ENCODE results near the gene RETREG2. TPM values are rescaled to one million over a fixed set of nuclear protein-coding genes. Genes with fewer than 3 reads are reported as not detected.

RETREG2 gene
- polyA plus RNA-seq, 3 donors: 113 to 119 (median 113) TPM

DNA sequence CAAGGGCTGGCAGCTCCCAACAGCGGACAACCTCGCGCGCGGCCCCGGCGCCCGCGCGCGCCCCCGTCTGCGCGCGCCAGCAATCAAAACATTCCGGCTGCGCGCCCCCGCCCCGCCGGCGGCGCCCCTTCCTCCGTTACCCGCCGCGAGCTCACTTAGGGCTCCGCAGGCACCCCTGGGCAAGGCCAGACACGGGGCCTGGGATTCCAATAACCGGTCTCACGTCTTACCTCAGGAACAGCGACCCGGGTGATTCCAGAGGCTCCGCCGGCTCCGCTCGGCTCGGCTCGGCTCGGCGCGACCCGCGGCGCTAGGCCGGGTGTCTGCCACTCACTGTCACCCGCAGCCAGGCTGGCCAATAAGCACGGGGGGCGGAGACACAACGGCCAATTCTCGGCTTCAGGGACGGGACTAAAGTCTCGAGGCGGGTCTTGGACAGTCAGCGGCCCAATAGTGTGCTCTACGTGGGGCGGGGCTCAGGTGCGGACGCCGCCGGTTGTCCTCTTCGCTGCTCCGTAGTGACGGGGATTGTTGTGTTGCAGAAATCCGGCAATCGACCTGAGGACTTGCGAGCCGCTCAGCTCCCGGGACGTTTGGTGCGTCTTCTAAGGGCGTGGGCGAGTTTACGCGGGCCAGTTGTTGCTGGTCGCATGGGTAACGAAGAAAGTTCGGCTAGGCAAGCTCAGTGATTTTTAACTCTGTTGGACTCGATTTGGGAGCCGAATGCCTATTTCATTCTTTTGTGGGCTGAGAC is 51.4 kb downstream of the RETREG2 start, which contains the start of the genes ANKZF1 and ATG9A:
ANKZF1 (plus strand) TSS at position 502 of the 754 bp plus-strand sequence. CDS start 452 bp downstream, outside the sequence.
ATG9A (minus strand) TSS at position 332 of the 754 bp plus-strand sequence. CDS start 1,612 bp downstream, outside the sequence.
- DNase-seq: peak; percentile 99

DNA sequence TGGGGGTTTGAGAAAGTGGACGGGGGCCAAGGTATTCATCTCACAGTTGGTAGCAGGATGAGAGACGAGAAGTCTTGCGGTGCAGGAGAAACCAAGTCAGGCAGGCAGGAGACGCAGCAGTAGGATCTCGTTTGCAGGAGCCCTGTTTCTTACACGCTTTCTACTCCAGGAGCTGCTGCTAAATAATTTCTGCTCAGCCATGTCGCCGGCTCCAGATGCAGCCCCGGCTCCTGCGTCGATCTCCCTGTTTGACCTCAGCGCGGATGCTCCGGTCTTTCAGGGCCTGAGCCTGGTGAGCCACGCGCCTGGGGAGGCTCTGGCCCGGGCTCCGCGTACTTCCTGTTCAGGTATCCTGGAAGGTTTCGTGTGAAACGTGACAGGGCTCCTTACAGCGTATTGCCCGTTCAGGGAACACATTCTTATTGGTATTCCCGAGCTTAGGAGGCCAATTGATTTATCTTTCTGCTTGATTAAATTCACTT is 52.0 kb downstream of the RETREG2 start:
- DNase-seq: no peak

DNA sequence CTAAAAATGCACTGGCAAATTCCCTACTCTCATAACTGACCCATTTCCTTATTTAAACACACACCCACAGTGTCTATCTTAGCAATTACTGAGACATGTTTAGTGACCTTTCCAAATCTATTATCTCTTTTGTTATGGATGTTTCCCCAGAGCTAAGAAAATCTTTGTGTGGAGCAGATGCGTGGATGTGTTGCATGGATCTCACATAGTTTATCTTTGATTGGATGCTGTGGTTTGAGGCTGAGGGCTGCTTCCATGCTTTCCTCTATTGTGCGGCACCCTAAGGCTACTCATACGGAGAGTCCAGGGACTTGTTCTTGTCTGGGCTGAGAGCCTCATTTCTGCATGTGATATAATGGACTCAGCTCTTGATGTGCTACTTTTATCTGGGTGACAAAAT is 56.3 kb downstream of the RETREG2 start:
- DNase-seq: no peak

Other genes starting within 250 kb of the RETREG2 start
- gene CDK5R2, start 218.6 kb upstream of the RETREG2 start, polyA plus RNA-seq (ENCODE audit: insufficient read length in 3 of 3): under 1 TPM in 1 of 3 donors, not detected in 2; 0.13 TPM
- under 1 TPM in 1 of 3 donors, not detected in 2; 0.17 TPM for gene FEV, start 193.1 kb upstream of the RETREG2 start, polyA plus RNA-seq (ENCODE audit: insufficient read length in 3 of 3)
- not detected for gene CRYBA2, start 184.9 kb upstream of the RETREG2 start, polyA plus RNA-seq (ENCODE audit: insufficient read length in 3 of 3)
- 1 to 10 TPM in 1 of 3 donors, under 1 TPM in 2; 0.07 to 1.1 (median 0.56) TPM for gene CFAP65, start 136.8 kb upstream of the RETREG2 start, polyA plus RNA-seq (ENCODE audit: insufficient read length in 3 of 3)
- 1 to 10 TPM; 2.0 to 3.2 (median 2.0) TPM for gene IHH, start 117.4 kb upstream of the RETREG2 start, polyA plus RNA-seq (ENCODE audit: insufficient read length in 3 of 3)
- 10 to 100 TPM; 17.6 to 21.4 (median 19.6) TPM for gene NHEJ1, start 17.5 kb upstream of the RETREG2 start, polyA plus RNA-seq (ENCODE audit: insufficient read length in 3 of 3)
- gene SLC23A3, start 8.2 kb upstream of the RETREG2 start, polyA plus RNA-seq (ENCODE audit: insufficient read length in 3 of 3): 10 to 100 TPM; 23.5 to 29.0 (median 25.1) TPM
- 10 to 100 TPM; 71.7 to 79.7 (median 78.6) TPM for gene CNPPD1, start 1.4 kb upstream of the RETREG2 start, polyA plus RNA-seq (ENCODE audit: insufficient read length in 3 of 3)
- gene ZFAND2B, start 28.5 kb downstream of the RETREG2 start, polyA plus RNA-seq (ENCODE audit: insufficient read length in 3 of 3): 10 to 100 TPM; 40.9 to 51.8 (median 49.4) TPM
- 10 to 100 TPM; 37.9 to 47.3 (median 44.8) TPM for gene ABCB6, start 40.7 kb downstream of the RETREG2 start, polyA plus RNA-seq (ENCODE audit: insufficient read length in 3 of 3)
- 10 to 100 TPM; 45.2 to 48.4 (median 46.3) TPM for gene ATG9A, start 51.4 kb downstream of the RETREG2 start, polyA plus RNA-seq (ENCODE audit: insufficient read length in 3 of 3)
- gene ANKZF1, start 51.5 kb downstream of the RETREG2 start, polyA plus RNA-seq (ENCODE audit: insufficient read length in 3 of 3): 10 to 100 TPM; 51.3 to 84.1 (median 72.8) TPM
- gene GLB1L, start 67.2 kb downstream of the RETREG2 start, polyA plus RNA-seq (ENCODE audit: insufficient read length in 3 of 3): 10 to 100 TPM; 17.4 to 28.5 (median 27.1) TPM
- gene STK16, start 67.2 kb downstream of the RETREG2 start, polyA plus RNA-seq (ENCODE audit: insufficient read length in 3 of 3): 10 to 100 TPM; 38.9 to 40.4 (median 39.9) TPM
- 1 to 10 TPM in 1 of 3 donors, under 1 TPM in 2; 0.89 to 1.1 (median 0.91) TPM for gene TUBA4B, start 75.0 kb downstream of the RETREG2 start, polyA plus RNA-seq (ENCODE audit: insufficient read length in 3 of 3)
- gene TUBA4A, start 75.6 kb downstream of the RETREG2 start, polyA plus RNA-seq (ENCODE audit: insufficient read length in 3 of 3): 10 to 100 TPM; 32.9 to 40.0 (median 33.1) TPM
- gene DNAJB2, start 101.1 kb downstream of the RETREG2 start, polyA plus RNA-seq (ENCODE audit: insufficient read length in 3 of 3): 10 to 100 TPM; 75.7 to 85.1 (median 79.1) TPM
- gene PTPRN, start 131.1 kb downstream of the RETREG2 start, polyA plus RNA-seq (ENCODE audit: insufficient read length in 3 of 3): under 1 TPM; 0.16 to 0.27 (median 0.17) TPM
- not detected for gene RESP18, start 154.5 kb downstream of the RETREG2 start, polyA plus RNA-seq (ENCODE audit: insufficient read length in 3 of 3)
- 10 to 100 TPM; 64.4 to 91.2 (median 66.4) TPM for gene DNPEP, start 209.6 kb downstream of the RETREG2 start, polyA plus RNA-seq (ENCODE audit: insufficient read length in 3 of 3)
- gene DES, start 240.1 kb downstream of the RETREG2 start, polyA plus RNA-seq (ENCODE audit: insufficient read length in 3 of 3): 1 to 10 TPM; 5.5 to 8.2 (median 6.0) TPM

Measured in renal pelvis (tissue), 4 donors.